ENCODE measurements around the gene LRCH1. TPM values are rescaled to one million over a fixed set of nuclear protein-coding genes. Genes with fewer than 3 reads are reported as not detected.

LRCH1 gene
- total RNA-seq, 4 donors from 2014 or later, result 5.2 to 30.7 (median 17.1) TPM

- TF ChIP-seq POLR2A (IDR thresholded peaks at IDR 0.05) (no peak), CTCF (IDR thresholded peaks at IDR 0.05) (no peak), EP300 (IDR thresholded peaks at IDR 0.05; ENCODE audit: low read depth) (no peak), POLR2AphosphoS5 (IDR thresholded peaks at IDR 0.05) (no peak)
- Histone ChIP-seq H3K4me1 (peaks cover 4 to 32% (median 6%) of the 10 kb centered on the region in 4 donors), H3K27me3 (no peaks in the 10 kb centered on the region), H3K36me3 (no peaks in the 10 kb centered on the region), H3K4me3 (no peak overlapping the region), H3K27ac (peak overlapping the region in 1 of 4 donors; percentile 5), H3K9me3 (no peaks in the 10 kb centered on the region)
- in situ Hi-C loops (cut with MboI; ENCODE audit: low pct_ligation_motif_present in 1 of 4, low pct_unique_long_range_greater_than_20kb in 1 of 4, low sequenced_read_pairs in 3 of 4) (no loop called here), intact Hi-C loops (cut with DNase I; ENCODE audit: low total_unique reads) (loop anchor here (10.0 kb wide), 1 partner anchor 120 kb away; the partner anchor contains the start of gene LRCH1)
- DNase-seq, result no peak
Measured at GRCh38 chr13:46675016-46675415, 122.0 kb downstream of the LRCH1 start.

- intact Hi-C loops (cut with DNase I; ENCODE audit: low total_unique reads), result loop anchor here (10.0 kb wide), 1 partner anchor 122 kb away; the partner anchor contains the start of gene LRCH1
- Histone ChIP-seq H3K27ac (no peak overlapping the region), H3K9me3 (no peaks in the 10 kb centered on the region), H3K27me3 (no peaks in the 10 kb centered on the region), H3K4me1 (peaks cover 4 to 41% (median 8%) of the 10 kb centered on the region in 4 donors), H3K4me3 (no peak overlapping the region), H3K36me3 (no peaks in the 10 kb centered on the region)
- no peak for TF ChIP-seq POLR2A (IDR thresholded peaks at IDR 0.05)
- in situ Hi-C loops (cut with MboI; ENCODE audit: low pct_ligation_motif_present in 1 of 4, low pct_unique_long_range_greater_than_20kb in 1 of 4, low sequenced_read_pairs in 3 of 4), result no loop called here
- 65 to 68% methylated on average over 3 of the region's 3 CpGs for WGBS, 2 donors (ENCODE audit: low coverage in 1 of 2)
- no peak for DNase-seq
Measured at GRCh38 chr13:46676378-46676725, 123.4 kb downstream of the LRCH1 start.

- in situ Hi-C loops (cut with MboI; ENCODE audit: low pct_ligation_motif_present in 1 of 4, low pct_unique_long_range_greater_than_20kb in 1 of 4, low sequenced_read_pairs in 3 of 4) (no loop called here), intact Hi-C loops (cut with DNase I; ENCODE audit: low total_unique reads) (loop anchor here (10.0 kb wide), 1 partner anchor 125 kb away; the partner anchor contains the start of gene LRCH1)
- Histone ChIP-seq H3K27me3 (no peaks in the 10 kb centered on the region), H3K4me1 (peaks cover 11 to 55% (median 15%) of the 10 kb centered on the region in 4 donors), H3K4me3 (peak overlapping the region in 2 of 4 donors; percentile 4 to 31), H3K27ac (peak overlapping the region; percentile 73 to 80 (median 78)), H3K9me3 (no peaks in the 10 kb centered on the region), H3K36me3 (no peaks in the 10 kb centered on the region)
- TF ChIP-seq EP300 (IDR thresholded peaks at IDR 0.05; ENCODE audit: low read depth) (no peak), POLR2AphosphoS5 (IDR thresholded peaks at IDR 0.05) (peak in 1 of 3 donors; percentile 43)
- WGBS, 2 donors (ENCODE audit: low coverage in 1 of 2), result 39 to 49% methylated on average over 7 to 12 of the region's 12 CpGs
- peak; percentile 42 for DNase-seq
Measured at GRCh38 chr13:46679369-46680120, 126.6 kb downstream of the LRCH1 start.

- no peak for TF ChIP-seq CTCF (IDR thresholded peaks at IDR 0.05)
- no peak for TF ChIP-seq POLR2A (IDR thresholded peaks at IDR 0.05)
- TF ChIP-seq POLR2AphosphoS5 (IDR thresholded peaks at IDR 0.05), result no peak
- TF ChIP-seq EP300 (IDR thresholded peaks at IDR 0.05; ENCODE audit: low read depth), result no peak
- intact Hi-C loops (cut with DNase I; ENCODE audit: low total_unique reads) (no loop called here), in situ Hi-C loops (cut with MboI; ENCODE audit: low pct_ligation_motif_present in 1 of 4, low pct_unique_long_range_greater_than_20kb in 1 of 4, low sequenced_read_pairs in 3 of 4) (no loop called here)
- Histone ChIP-seq H3K4me1 (peaks cover 11 to 46% (median 16%) of the 10 kb centered on the region in 4 donors), H3K9me3 (no peaks in the 10 kb centered on the region), H3K27me3 (no peaks in the 10 kb centered on the region), H3K4me3 (no peak overlapping the region), H3K36me3 (no peaks in the 10 kb centered on the region), H3K27ac (no peak overlapping the region)
- no peak for DNase-seq
- 94 to 100% methylated on average over 1 to 3 of the region's 3 CpGs for WGBS, 2 donors (ENCODE audit: low coverage in 1 of 2)
Measured at GRCh38 chr13:46682015-46682414, 129.0 kb downstream of the LRCH1 start.

- Histone ChIP-seq H3K27me3 (no peaks in the 10 kb centered on the region), H3K36me3 (no peaks in the 10 kb centered on the region), H3K4me3 (no peak overlapping the region), H3K27ac (no peak overlapping the region), H3K4me1 (peaks cover 11 to 49% (median 16%) of the 10 kb centered on the region in 4 donors), H3K9me3 (no peaks in the 10 kb centered on the region)
- in situ Hi-C loops (cut with MboI; ENCODE audit: low pct_ligation_motif_present in 1 of 4, low pct_unique_long_range_greater_than_20kb in 1 of 4, low sequenced_read_pairs in 3 of 4) (no loop called here), intact Hi-C loops (cut with DNase I; ENCODE audit: low total_unique reads) (no loop called here)
- no peak for DNase-seq
- 94 to 100% methylated on average over 1 of the region's 1 CpG for WGBS, 2 donors (ENCODE audit: low coverage in 1 of 2)
- no peak for TF ChIP-seq POLR2A (IDR thresholded peaks at IDR 0.05)
- no peak for TF ChIP-seq POLR2AphosphoS5 (IDR thresholded peaks at IDR 0.05)
- no peak for TF ChIP-seq CTCF (IDR thresholded peaks at IDR 0.05)
- no peak for TF ChIP-seq EP300 (IDR thresholded peaks at IDR 0.05; ENCODE audit: low read depth)
Measured at GRCh38 chr13:46682707-46683106, 129.7 kb downstream of the LRCH1 start.

All from transverse colon (tissue), 4 donors.